OCI-LY3 (cell line): ENCODE data around the gene ABLIM3.

Experiments used
- H2AFZ ChIP-seq: fragments of 200-600, 300-600 bp; shearing (Covaris generic); 2 replicates; pipeline ENCODE4 v1.6.0; 2014; ENCODE audit warnings: antibody characterized with exemption, low read depth, low read length
- H3K27ac ChIP-seq: fragments of 200-600, 300-600 bp; sonication (generic); 2 replicates; pipeline ENCODE4 v1.5.1; 2014; ENCODE audit warnings: mild to moderate bottlenecking, low read length, moderate library complexity, mixed read lengths
- H3K27me3 ChIP-seq: fragments of 200-600, 300-600 bp; sonication (generic); 2 replicates; pipeline ENCODE4 v1.6.1; 2014; ENCODE audit warnings: low read depth, low read length, mixed read lengths
- H3K36me3 ChIP-seq: fragments of 200-600, 300-600 bp; sonication (generic); replicated peaks from 2 replicates; pipeline ENCODE3; 2014; ENCODE audit warnings: low read depth, low read length, mixed read lengths
- H3K4me1 ChIP-seq: fragments of 300-600, 200-600 bp; sonication (generic); 2 replicates; pipeline ENCODE4 v1.6.1; 2014; ENCODE audit warnings: low read length, mixed read lengths
- H3K4me2 ChIP-seq: fragments of 200-600, 300-600 bp; sonication (generic); 2 replicates; pipeline ENCODE4 v1.6.1; 2014; ENCODE audit warnings: low read length, mixed read lengths
- H3K4me3 ChIP-seq: fragments of 300-600, 200-600 bp; sonication (generic); 2 replicates; pipeline ENCODE4 v1.5.1; 2014; ENCODE audit warnings: antibody characterized with exemption, mild to moderate bottlenecking, low read length, moderate library complexity
- H3K79me2 ChIP-seq: fragments of 300-600, 200-600 bp; shearing (Covaris generic); 2 replicates; pipeline ENCODE4 v1.6.1; 2014; ENCODE audit warnings: mild to moderate bottlenecking, low read length, mixed read lengths
- H3K9ac ChIP-seq: fragments of 300-600, 200-600 bp; shearing (Covaris generic); 2 replicates; pipeline ENCODE4 v1.6.0; 2014; ENCODE audit warnings: mild to moderate bottlenecking, low read length, moderate library complexity
- H3K9me3 ChIP-seq: fragments of 200-600, 300-600 bp; shearing (Covaris generic); 2 replicates; pipeline ENCODE4 v1.6.1; 2014; ENCODE audit warnings: low read length, mixed read lengths; ENCODE audit not compliant: insufficient read depth
- H4K20me1 ChIP-seq: fragments of 200-600, 300-600 bp; sonication (generic); 2 replicates; pipeline ENCODE4 v1.6.1; 2016; ENCODE audit warnings: low read length, mixed read lengths; ENCODE audit not compliant: insufficient read depth
- CTCF ChIP-seq: fragments of 200-600, 300-600 bp; sonication (generic); IDR thresholded peaks from 2 replicates; pipeline ENCODE4 v1.5.1; 2014; ENCODE audit warnings: antibody characterized with exemption, low read length, low read depth
- EZH2phosphoT487 ChIP-seq: fragments of 200-600 bp; shearing (Covaris generic); IDR thresholded peaks from 2 replicates; pipeline ENCODE4 v1.6.1; 2018; ENCODE audit warnings: antibody characterized with exemption, mixed run types, low read depth

Gene ABLIM3

GRCh38 chr5:149123211-149123610 lies 18.1 kb upstream of the ABLIM3 start:
- Histone ChIP-seq H3K36me3 (no peaks in the 10 kb centered on the region), H3K27ac (no peak overlapping the region), H3K79me2 (no peaks in the 10 kb centered on the region), H3K9ac (no peak overlapping the region), H3K27me3 (peaks cover under 1% of the 10 kb centered on the region; the same call in 1 of the 2 replicates), H3K4me3 (no peak overlapping the region), H3K9me3 (no peaks in the 10 kb centered on the region), H3K4me1 (no peaks in the 10 kb centered on the region), H3K4me2 (no peak overlapping the region), H4K20me1 (no peaks in the 10 kb centered on the region), H2AFZ (no peak overlapping the region)
- TF ChIP-seq CTCF (no peak), EZH2phosphoT487 (no peak)

GRCh38 chr5:149125386-149125891 lies 15.9 kb upstream of the ABLIM3 start:
- H2AFZ ChIP-seq = no peak overlapping the region
- TF ChIP-seq EZH2phosphoT487 = no peak
- no peak for TF ChIP-seq CTCF
- no peaks in the 10 kb centered on the region for H3K36me3 ChIP-seq
- no peaks in the 10 kb centered on the region for H3K4me1 ChIP-seq
- no peak overlapping the region for H3K9ac ChIP-seq
- no peaks in the 10 kb centered on the region for H3K79me2 ChIP-seq
- 0 out of 2 replicates have a peak, but pooled peaks cover 5% of the 10 kb centered on the region for H3K27me3 ChIP-seq
- no peak overlapping the region for H3K4me2 ChIP-seq
- H3K9me3 ChIP-seq = no peaks in the 10 kb centered on the region
- H3K4me3 ChIP-seq = no peak overlapping the region
- no peaks in the 10 kb centered on the region for H4K20me1 ChIP-seq
- no peak overlapping the region for H3K27ac ChIP-seq

DNA sequence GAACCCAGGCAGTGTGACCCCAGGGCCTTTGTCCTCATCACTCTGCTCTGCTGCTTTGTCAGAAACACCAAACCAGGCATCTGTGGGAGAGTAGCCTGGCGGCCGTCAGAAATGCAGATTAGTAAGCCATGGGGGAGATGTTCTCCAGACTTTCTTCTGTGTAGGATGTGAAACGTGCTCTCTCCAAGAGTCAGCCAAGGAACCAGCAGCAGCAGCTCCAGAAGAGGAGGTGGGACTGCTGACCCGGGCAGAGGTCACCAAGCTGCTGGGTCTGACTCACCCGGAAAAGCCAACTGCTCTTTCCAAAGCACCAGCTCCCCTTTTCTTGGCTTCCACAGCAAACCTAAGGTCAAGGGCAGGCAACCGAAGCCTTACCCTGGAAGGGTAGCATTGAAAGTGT lies 14.4 kb upstream of the ABLIM3 start:
- Histone ChIP-seq H3K4me1 (no peaks in the 10 kb centered on the region), H3K9ac (no peak overlapping the region), H4K20me1 (no peaks in the 10 kb centered on the region), H3K27me3 (0 out of 2 replicates have a peak, but pooled peaks cover 5% of the 10 kb centered on the region), H3K27ac (no peak overlapping the region), H3K4me3 (no peak overlapping the region), H3K4me2 (no peak overlapping the region), H3K9me3 (no peaks in the 10 kb centered on the region), H2AFZ (no peak overlapping the region), H3K36me3 (no peaks in the 10 kb centered on the region), H3K79me2 (no peaks in the 10 kb centered on the region)
- TF ChIP-seq EZH2phosphoT487 (no peak), CTCF (no peak)

GRCh38 chr5:149127394-149127955 lies 13.8 kb upstream of the ABLIM3 start:
- Histone ChIP-seq H3K4me2 (no peak overlapping the region), H3K36me3 (no peaks in the 10 kb centered on the region), H3K27me3 (0 out of 2 replicates have a peak, but pooled peaks cover 10% of the 10 kb centered on the region), H3K9ac (no peak overlapping the region), H3K4me1 (no peaks in the 10 kb centered on the region), H4K20me1 (no peaks in the 10 kb centered on the region), H3K4me3 (no peak overlapping the region), H3K9me3 (no peaks in the 10 kb centered on the region), H2AFZ (no peak overlapping the region), H3K27ac (no peak overlapping the region), H3K79me2 (no peaks in the 10 kb centered on the region)
- TF ChIP-seq EZH2phosphoT487 (no peak), CTCF (no peak)
